Activated CD8-positive, alpha-beta memory T cell treated with anti-CD3 and anti-CD28 coated beads, Interleukin-2, amount 10 ng/mL, durations not matched to agents 7 days and 5 days (primary cell): ENCODE measurements around the gene IL2RG. TPM values are rescaled to one million over a fixed set of nuclear protein-coding genes. Genes with fewer than 3 reads are reported as not detected.

ENCODE experiments used
- ATAC-seq: fragments of 150-1000 bp; cut with Tn5 transposase; one replicate; pipeline ENCODE4 v1.10.0; 2021; ENCODE audit warnings: moderate library complexity
- CTCF ChIA-PET: fragments of 350-600 bp; sonication (Branson Sonifier 250); formaldehyde crosslinking; loops from one replicate; lab custom pipeline; 2021; ENCODE audit warnings: antibody characterized with exemption; lab: Charles Lee
- DNase-seq: peaks from one replicate; pipeline ENCODE4 v3.0.0-alpha.2; 2020
- H3K27ac Mint-ChIP-seq: one replicate; pipeline ENCODE4 v1.8.0; 2021; ENCODE audit warnings: mild to moderate bottlenecking, mixed read lengths
- H3K27me3 Mint-ChIP-seq: one replicate; pipeline ENCODE4 v1.8.0; 2021; ENCODE audit warnings: mixed read lengths
- H3K36me3 Mint-ChIP-seq: one replicate; pipeline ENCODE4 v1.8.0; 2021; ENCODE audit warnings: mild to moderate bottlenecking, mixed read lengths
- H3K4me1 Mint-ChIP-seq: one replicate; pipeline ENCODE4 v1.8.0; 2021; ENCODE audit warnings: mixed read lengths
- H3K4me3 Mint-ChIP-seq: one replicate; pipeline ENCODE4 v1.8.0; 2021; ENCODE audit warnings: mild to moderate bottlenecking, moderate library complexity, mixed read lengths
- H3K9me3 Mint-ChIP-seq: one replicate; pipeline ENCODE4 v1.8.0; 2022; ENCODE audit warnings: low read depth, mixed read lengths
- total RNA-seq, 2 experiments: library from RNA; stranded (reverse); gene quantifications; one replicate each; pipeline ENCODE4 v1.2.3, GENCODE V29; 2021

The IL2RG gene
- total RNA-seq = 100 to 1,000 TPM; 370 to 512 TPM

- peak within 1 kb of the TSS; percentile 99 for H3K4me3 Mint-ChIP-seq
- no peaks in the 10 kb centered on the region for H3K9me3 Mint-ChIP-seq
- DNase-seq (peak; percentile 88), ATAC-seq (peak; percentile 77)
- CTCF ChIA-PET = interaction anchor here (0.7 to 1.7 kb wide), 4 partner anchors 10 to 18 kb away, joined by 3 to 10 read pairs (median 4); no protein-coding TSS in a partner anchor
- H3K27ac Mint-ChIP-seq = peak within 1 kb of the TSS; percentile 99
- H3K27me3 Mint-ChIP-seq = no peaks in the 10 kb centered on the region
- H3K36me3 Mint-ChIP-seq = peaks cover 49% of the 10 kb centered on the region
- peaks cover 36% of the 10 kb centered on the region for H3K4me1 Mint-ChIP-seq
Measured at GRCh38 chrX:71111141-71111843, at the start of gene IL2RG. TSS of gene IL2RG (minus strand) at chrX:71111577. CDS start at chrX:71111539, 38 bp downstream.

GRCh38 chrX:71160475-71160874 is 49.1 kb upstream of the IL2RG start:
- ATAC-seq (no peak), DNase-seq (no peak)
- Mint-ChIP-seq H3K27ac (no peak overlapping the region), H3K36me3 (no peaks in the 10 kb centered on the region), H3K4me3 (no peak overlapping the region), H3K9me3 (no peaks in the 10 kb centered on the region), H3K27me3 (no peaks in the 10 kb centered on the region), H3K4me1 (peaks cover 5% of the 10 kb centered on the region)
- CTCF ChIA-PET = no interaction called here

- Mint-ChIP-seq H3K36me3 (no peaks in the 10 kb centered on the region), H3K4me3 (no peak overlapping the region), H3K4me1 (peaks cover 5% of the 10 kb centered on the region), H3K27me3 (no peaks in the 10 kb centered on the region), H3K27ac (no peak overlapping the region), H3K9me3 (no peaks in the 10 kb centered on the region)
- CTCF ChIA-PET = no interaction called here
- DNase-seq = no peak
- ATAC-seq = no peak
Measured at GRCh38 chrX:71159335-71159734, 48.0 kb upstream of the IL2RG start.

- CTCF ChIA-PET = no interaction called here
- H3K27me3 Mint-ChIP-seq = no peaks in the 10 kb centered on the region
- no peaks in the 10 kb centered on the region for H3K9me3 Mint-ChIP-seq
- H3K36me3 Mint-ChIP-seq = no peaks in the 10 kb centered on the region
- no peak overlapping the region for H3K4me3 Mint-ChIP-seq
- ATAC-seq = no peak
- H3K27ac Mint-ChIP-seq = no peak overlapping the region
- DNase-seq = no peak
- peaks cover 5% of the 10 kb centered on the region for H3K4me1 Mint-ChIP-seq
Measured at GRCh38 chrX:71158603-71159002, 47.2 kb upstream of the IL2RG start.

- Mint-ChIP-seq H3K4me3 (no peak overlapping the region), H3K27me3 (no peaks in the 10 kb centered on the region), H3K27ac (no peak overlapping the region), H3K4me1 (peaks cover 5% of the 10 kb centered on the region), H3K9me3 (no peaks in the 10 kb centered on the region), H3K36me3 (no peaks in the 10 kb centered on the region)
- no peak for ATAC-seq
- CTCF ChIA-PET = no interaction called here
- no peak for DNase-seq
Measured at GRCh38 chrX:71154641-71155040, 43.3 kb upstream of the IL2RG start.

GRCh38 chrX:71154196-71154595 is 42.8 kb upstream of the IL2RG start:
- Mint-ChIP-seq H3K9me3 (no peaks in the 10 kb centered on the region), H3K27me3 (no peaks in the 10 kb centered on the region), H3K4me1 (peaks cover under 1% of the 10 kb centered on the region), H3K36me3 (no peaks in the 10 kb centered on the region), H3K27ac (no peak overlapping the region), H3K4me3 (no peak overlapping the region)
- DNase-seq = no peak
- no peak for ATAC-seq
- CTCF ChIA-PET = no interaction called here

GRCh38 chrX:71151366-71151765 is 40.0 kb upstream of the IL2RG start:
- Mint-ChIP-seq H3K36me3 (no peaks in the 10 kb centered on the region), H3K4me1 (peaks cover 2% of the 10 kb centered on the region), H3K4me3 (no peak overlapping the region), H3K27ac (no peak overlapping the region), H3K27me3 (no peaks in the 10 kb centered on the region), H3K9me3 (no peaks in the 10 kb centered on the region)
- CTCF ChIA-PET = no interaction called here
- DNase-seq (no peak), ATAC-seq (no peak)

- no peak overlapping the region for H3K27ac Mint-ChIP-seq
- H3K36me3 Mint-ChIP-seq = no peaks in the 10 kb centered on the region
- peaks cover 5% of the 10 kb centered on the region for H3K4me1 Mint-ChIP-seq
- no peak overlapping the region for H3K4me3 Mint-ChIP-seq
- no peaks in the 10 kb centered on the region for H3K9me3 Mint-ChIP-seq
- CTCF ChIA-PET = no interaction called here
- no peak for DNase-seq
- H3K27me3 Mint-ChIP-seq = no peaks in the 10 kb centered on the region
- no peak for ATAC-seq
Measured at GRCh38 chrX:71148278-71148663, 36.9 kb upstream of the IL2RG start.

GRCh38 chrX:71147496-71148277 is 36.3 kb upstream of the IL2RG start:
- no peaks in the 10 kb centered on the region for H3K27me3 Mint-ChIP-seq
- H3K4me3 Mint-ChIP-seq = no peak overlapping the region
- ATAC-seq = no peak
- CTCF ChIA-PET = no interaction called here
- H3K36me3 Mint-ChIP-seq = no peaks in the 10 kb centered on the region
- H3K4me1 Mint-ChIP-seq = peaks cover 5% of the 10 kb centered on the region
- no peak for DNase-seq
- H3K27ac Mint-ChIP-seq = no peak overlapping the region
- H3K9me3 Mint-ChIP-seq = no peaks in the 10 kb centered on the region

GRCh38 chrX:71144651-71145050 is 33.3 kb upstream of the IL2RG start, which contains the start of gene NLGN3:
TSS of gene NLGN3 (plus strand) at chrX:71144841. CDS start at chrX:71147750, 2,909 bp downstream.
- no peak within 1 kb of the TSS for H3K4me3 Mint-ChIP-seq
- no peaks in the 10 kb centered on the region for H3K9me3 Mint-ChIP-seq
- ATAC-seq = no peak
- no peak within 1 kb of the TSS for H3K27ac Mint-ChIP-seq
- CTCF ChIA-PET = no interaction called here
- peaks cover 12% of the 10 kb centered on the region for H3K4me1 Mint-ChIP-seq
- H3K27me3 Mint-ChIP-seq = no peaks in the 10 kb centered on the region
- peaks cover 2% of the 10 kb centered on the region for H3K36me3 Mint-ChIP-seq
- no peak for DNase-seq

- no peaks in the 10 kb centered on the region for H3K27me3 Mint-ChIP-seq
- H3K9me3 Mint-ChIP-seq = no peaks in the 10 kb centered on the region
- no peak overlapping the region for H3K27ac Mint-ChIP-seq
- H3K4me1 Mint-ChIP-seq = peaks cover 17% of the 10 kb centered on the region
- H3K36me3 Mint-ChIP-seq = peaks cover 8% of the 10 kb centered on the region
- CTCF ChIA-PET = no interaction called here
- no peak overlapping the region for H3K4me3 Mint-ChIP-seq
- DNase-seq = no peak
- ATAC-seq = no peak
Measured at GRCh38 chrX:71143508-71143907, 32.1 kb upstream of the IL2RG start.

- no peak overlapping the region for H3K4me3 Mint-ChIP-seq
- H3K27me3 Mint-ChIP-seq = no peaks in the 10 kb centered on the region
- no peak for DNase-seq
- no peak for ATAC-seq
- H3K36me3 Mint-ChIP-seq = peaks cover 19% of the 10 kb centered on the region
- CTCF ChIA-PET = no interaction called here
- H3K9me3 Mint-ChIP-seq = no peaks in the 10 kb centered on the region
- peak overlapping the region; percentile 63 for H3K27ac Mint-ChIP-seq
- H3K4me1 Mint-ChIP-seq = peaks cover 12% of the 10 kb centered on the region
Measured at GRCh38 chrX:71140440-71140839, 29.1 kb upstream of the IL2RG start.

- CTCF ChIA-PET = interaction anchor here (1.2 to 5.7 kb wide), 3 partner anchors 30 to 35 kb away, joined by 4 to 65 read pairs (median 6); partner anchors contain the start of gene FOXO4
Measured at GRCh38 chrX:71131510-71131909, 20.1 kb upstream of the IL2RG start.

More at GRCh38 chrX:71131510-71131909, 20.1 kb upstream of the IL2RG start:
- Mint-ChIP-seq H3K27me3 (no peaks in the 10 kb centered on the region), H3K4me3 (no peak overlapping the region), H3K4me1 (peaks cover 16% of the 10 kb centered on the region), H3K36me3 (peaks cover 42% of the 10 kb centered on the region), H3K9me3 (no peaks in the 10 kb centered on the region), H3K27ac (no peak overlapping the region)
- DNase-seq (no peak), ATAC-seq (no peak)
